ENCODE data around the gene MITF.

Gene MITF

DNA sequence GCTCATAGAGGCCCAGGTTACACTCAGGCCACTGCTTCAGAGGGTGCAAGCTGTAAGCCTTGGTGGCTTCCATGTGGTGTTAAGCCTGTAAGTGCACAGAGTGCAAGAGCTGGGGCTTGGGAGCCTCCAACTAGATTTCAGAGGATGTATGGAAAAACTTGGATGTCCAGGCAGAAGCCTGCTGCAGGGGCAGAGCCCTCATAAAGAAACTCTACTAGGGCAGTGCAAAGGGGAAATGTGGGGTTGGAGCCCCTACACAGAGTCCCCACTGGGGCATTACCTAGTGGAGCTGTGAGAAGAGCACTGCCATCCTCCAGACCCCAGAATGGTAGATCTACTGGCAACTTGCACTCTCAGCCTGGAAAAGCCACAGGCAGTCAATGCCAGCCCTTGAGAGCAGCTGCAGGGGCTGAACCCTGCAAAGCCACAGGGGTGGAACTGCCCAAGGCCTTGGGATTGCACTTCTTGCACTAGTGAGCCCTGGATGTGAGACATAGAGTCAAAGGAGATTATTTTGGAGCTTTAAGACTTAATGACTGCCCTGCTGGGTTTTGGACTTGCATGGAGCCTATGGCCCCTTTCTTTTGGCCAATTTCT lies 14.0 kb downstream of the MITF start:
- peaks cover 8 to 12% of the 10 kb centered on the region in 2 donors for H3K9me3 Mint-ChIP-seq
- no peak for DNase-seq
- H3K27me3 Mint-ChIP-seq, result no peaks in the 10 kb centered on the region
- no peaks in the 10 kb centered on the region for H3K4me1 Mint-ChIP-seq (ENCODE audit: low read depth in 2 of 2)
- no peak overlapping the region for H3K4me3 Mint-ChIP-seq
- no peaks in the 10 kb centered on the region for H3K36me3 Mint-ChIP-seq (ENCODE audit: insufficient read depth)
- H3K27ac Mint-ChIP-seq, result no peak overlapping the region
- ATAC-seq (replicated peaks), result no peak

GRCh38 chr3:69755795-69756194 lies 16.5 kb downstream of the MITF start:
- Mint-ChIP-seq H3K4me1 (ENCODE audit: low read depth in 2 of 2) (no peaks in the 10 kb centered on the region), H3K36me3 (ENCODE audit: insufficient read depth) (no peaks in the 10 kb centered on the region), H3K27me3 (no peaks in the 10 kb centered on the region), H3K4me3 (no peak overlapping the region), H3K9me3 (peaks cover 8 to 12% of the 10 kb centered on the region in 2 donors), H3K27ac (no peak overlapping the region)
- ATAC-seq (replicated peaks) (no peak), DNase-seq (no peak)

GRCh38 chr3:69761896-69762767 lies 22.9 kb downstream of the MITF start:
- no peak overlapping the region for H3K4me3 Mint-ChIP-seq
- ATAC-seq (replicated peaks) (no peak), DNase-seq (no peak)
- H3K4me1 Mint-ChIP-seq (ENCODE audit: low read depth in 2 of 2), result no peaks in the 10 kb centered on the region
- no peaks in the 10 kb centered on the region for H3K36me3 Mint-ChIP-seq (ENCODE audit: insufficient read depth)
- no peak overlapping the region for H3K27ac Mint-ChIP-seq
- H3K27me3 Mint-ChIP-seq, result no peaks in the 10 kb centered on the region
- H3K9me3 Mint-ChIP-seq, result peaks cover 3 to 5% of the 10 kb centered on the region in 2 donors

- no peak overlapping the region for H3K4me3 Mint-ChIP-seq
- DNase-seq (no peak), ATAC-seq (replicated peaks) (no peak)
- no peaks in the 10 kb centered on the region for H3K9me3 Mint-ChIP-seq
- H3K4me1 Mint-ChIP-seq (ENCODE audit: low read depth in 2 of 2), result no peaks in the 10 kb centered on the region
- peaks cover 0 to 5% of the 10 kb centered on the region in 2 donors for H3K27me3 Mint-ChIP-seq
- no peaks in the 10 kb centered on the region for H3K36me3 Mint-ChIP-seq (ENCODE audit: insufficient read depth)
- H3K27ac Mint-ChIP-seq, result no peak overlapping the region
Measured at GRCh38 chr3:69762768-69763229, 23.5 kb downstream of the MITF start.

GRCh38 chr3:69763458-69763857 lies 24.2 kb downstream of the MITF start:
- Mint-ChIP-seq H3K36me3 (ENCODE audit: insufficient read depth) (no peaks in the 10 kb centered on the region), H3K27me3 (peaks cover 0 to 5% of the 10 kb centered on the region in 2 donors), H3K4me1 (ENCODE audit: low read depth in 2 of 2) (no peaks in the 10 kb centered on the region), H3K9me3 (no peaks in the 10 kb centered on the region), H3K4me3 (no peak overlapping the region), H3K27ac (no peak overlapping the region)
- no peak for ATAC-seq (replicated peaks)
- no peak for DNase-seq

- no peaks in the 10 kb centered on the region for H3K4me1 Mint-ChIP-seq (ENCODE audit: low read depth in 2 of 2)
- no peak overlapping the region for H3K4me3 Mint-ChIP-seq
- no peak for ATAC-seq (replicated peaks)
- no peak overlapping the region for H3K27ac Mint-ChIP-seq
- no peaks in the 10 kb centered on the region for H3K36me3 Mint-ChIP-seq (ENCODE audit: insufficient read depth)
- no peaks in the 10 kb centered on the region for H3K9me3 Mint-ChIP-seq
- peaks cover 0 to 5% of the 10 kb centered on the region in 2 donors for H3K27me3 Mint-ChIP-seq
- DNase-seq, result no peak
Measured at GRCh38 chr3:69764121-69764741, 25.0 kb downstream of the MITF start.

DNA sequence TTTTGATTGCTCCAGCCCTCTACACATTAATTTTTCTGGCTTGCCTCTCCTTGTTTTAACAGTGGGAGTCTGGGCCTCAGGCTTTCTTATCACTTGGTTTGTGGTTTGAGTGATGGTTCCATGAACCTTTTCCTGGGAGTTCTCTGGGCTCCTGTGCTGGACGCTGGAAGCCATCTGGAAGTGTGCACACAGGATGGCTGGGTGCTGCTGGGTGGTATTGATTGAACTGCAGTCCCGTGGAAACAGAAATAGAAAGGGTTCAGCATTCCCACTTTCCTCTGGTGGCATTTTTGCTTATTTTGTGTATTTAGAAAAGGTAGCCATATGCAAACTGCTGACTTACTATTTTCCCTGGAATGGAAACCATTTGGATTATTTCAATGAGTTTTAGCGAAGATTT lies 25.6 kb downstream of the MITF start:
- no peak for ATAC-seq (replicated peaks)
- Mint-ChIP-seq H3K9me3 (no peaks in the 10 kb centered on the region), H3K4me1 (ENCODE audit: low read depth in 2 of 2) (no peaks in the 10 kb centered on the region), H3K27ac (no peak overlapping the region), H3K36me3 (ENCODE audit: insufficient read depth) (no peaks in the 10 kb centered on the region), H3K27me3 (peaks cover 0 to 5% of the 10 kb centered on the region in 2 donors), H3K4me3 (no peak overlapping the region)
- no peak for DNase-seq

DNA sequence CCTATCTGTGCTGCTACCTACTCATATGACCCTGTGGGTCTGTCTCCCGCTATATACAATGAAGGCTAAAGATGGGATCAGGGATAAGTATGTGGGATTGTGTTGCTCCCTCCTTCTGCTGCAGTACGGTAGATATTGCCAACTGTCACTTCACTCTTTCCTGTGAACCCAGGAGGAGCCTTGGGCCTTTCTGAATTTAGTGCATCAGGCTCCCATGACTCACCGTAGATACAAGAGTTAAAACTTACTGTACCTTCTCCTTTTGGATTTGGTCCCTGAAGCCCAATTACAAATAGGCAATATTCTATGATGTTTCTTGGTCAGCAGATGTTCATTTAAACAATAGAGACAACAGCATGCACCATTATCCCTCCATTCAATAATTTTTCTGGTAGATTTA lies 27.4 kb downstream of the MITF start:
- no peaks in the 10 kb centered on the region for H3K9me3 Mint-ChIP-seq
- H3K4me3 Mint-ChIP-seq, result no peak overlapping the region
- no peak overlapping the region for H3K27ac Mint-ChIP-seq
- H3K36me3 Mint-ChIP-seq (ENCODE audit: insufficient read depth), result no peaks in the 10 kb centered on the region
- H3K27me3 Mint-ChIP-seq, result peaks cover 0 to 5% of the 10 kb centered on the region in 2 donors
- DNase-seq (no peak), ATAC-seq (replicated peaks) (no peak)
- no peaks in the 10 kb centered on the region for H3K4me1 Mint-ChIP-seq (ENCODE audit: low read depth in 2 of 2)

DNA sequence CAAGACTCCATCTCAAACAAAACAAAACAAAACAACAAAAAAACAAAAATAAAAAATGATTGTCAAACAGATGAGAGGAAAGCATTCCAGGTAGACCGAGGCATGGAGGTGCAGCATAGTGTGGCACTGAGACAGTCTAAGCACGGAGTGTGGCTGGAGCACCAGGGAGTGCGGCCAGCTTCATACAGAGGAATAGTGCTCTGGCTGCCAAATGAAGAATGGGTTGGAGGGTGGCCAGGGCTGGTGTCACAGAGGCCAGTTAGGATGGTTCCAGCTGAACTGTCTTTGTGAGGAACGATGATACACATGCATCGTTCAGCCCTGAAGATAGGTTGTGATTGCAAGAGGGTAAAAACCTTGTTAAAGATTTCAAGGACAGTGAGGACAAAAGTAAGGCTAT lies 28.3 kb downstream of the MITF start:
- Mint-ChIP-seq H3K4me3 (no peak overlapping the region), H3K27me3 (peaks cover 0 to 5% of the 10 kb centered on the region in 2 donors), H3K4me1 (ENCODE audit: low read depth in 2 of 2) (no peaks in the 10 kb centered on the region), H3K36me3 (ENCODE audit: insufficient read depth) (no peaks in the 10 kb centered on the region), H3K9me3 (peaks cover 0 to under 1% of the 10 kb centered on the region in 2 donors), H3K27ac (no peak overlapping the region)
- ATAC-seq (replicated peaks), result no peak
- DNase-seq, result no peak

DNA sequence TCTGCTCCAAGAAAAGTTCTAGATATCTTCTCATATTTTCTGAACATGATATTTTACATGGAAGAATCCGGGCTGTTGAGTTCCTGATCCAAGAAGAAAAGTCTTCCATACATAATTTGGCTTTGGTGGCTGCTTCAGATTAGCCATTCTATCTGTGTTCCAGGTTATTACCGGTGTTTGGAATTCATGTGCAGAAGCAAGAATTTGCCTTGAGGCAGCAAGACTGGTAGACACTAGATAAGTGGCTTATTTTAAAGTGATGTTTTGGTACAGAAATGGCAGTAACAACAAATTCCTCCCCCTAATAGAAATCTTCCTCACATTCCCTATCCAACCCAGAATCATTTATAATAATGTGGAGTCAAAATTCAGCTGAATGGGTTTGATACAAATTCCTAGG lies 29.2 kb downstream of the MITF start:
- peaks cover 0 to 5% of the 10 kb centered on the region in 2 donors for H3K27me3 Mint-ChIP-seq
- H3K27ac Mint-ChIP-seq, result no peak overlapping the region
- H3K9me3 Mint-ChIP-seq, result peaks cover 0 to 7% of the 10 kb centered on the region in 2 donors
- H3K4me1 Mint-ChIP-seq (ENCODE audit: low read depth in 2 of 2), result no peaks in the 10 kb centered on the region
- ATAC-seq (replicated peaks), result no peak
- no peak for DNase-seq
- H3K4me3 Mint-ChIP-seq, result no peak overlapping the region
- H3K36me3 Mint-ChIP-seq (ENCODE audit: insufficient read depth), result no peaks in the 10 kb centered on the region

- DNase-seq (no peak), ATAC-seq (replicated peaks) (no peak)
- Mint-ChIP-seq H3K36me3 (ENCODE audit: insufficient read depth) (no peaks in the 10 kb centered on the region), H3K9me3 (peaks cover 4 to 7% of the 10 kb centered on the region in 2 donors), H3K4me1 (ENCODE audit: low read depth in 2 of 2) (no peaks in the 10 kb centered on the region), H3K4me3 (no peak overlapping the region), H3K27ac (no peak overlapping the region), H3K27me3 (peaks cover 0 to 5% of the 10 kb centered on the region in 2 donors)
Measured at GRCh38 chr3:69770219-69770618, 31.0 kb downstream of the MITF start.

GRCh38 chr3:69770976-69771634 lies 31.8 kb downstream of the MITF start:
- H3K36me3 Mint-ChIP-seq (ENCODE audit: insufficient read depth), result no peaks in the 10 kb centered on the region
- H3K4me1 Mint-ChIP-seq (ENCODE audit: low read depth in 2 of 2), result no peaks in the 10 kb centered on the region
- H3K9me3 Mint-ChIP-seq, result peaks cover 4 to 7% of the 10 kb centered on the region in 2 donors
- ATAC-seq (replicated peaks) (no peak), DNase-seq (no peak)
- no peak overlapping the region for H3K27ac Mint-ChIP-seq
- peaks cover 0 to 5% of the 10 kb centered on the region in 2 donors for H3K27me3 Mint-ChIP-seq
- H3K4me3 Mint-ChIP-seq, result no peak overlapping the region

DNA sequence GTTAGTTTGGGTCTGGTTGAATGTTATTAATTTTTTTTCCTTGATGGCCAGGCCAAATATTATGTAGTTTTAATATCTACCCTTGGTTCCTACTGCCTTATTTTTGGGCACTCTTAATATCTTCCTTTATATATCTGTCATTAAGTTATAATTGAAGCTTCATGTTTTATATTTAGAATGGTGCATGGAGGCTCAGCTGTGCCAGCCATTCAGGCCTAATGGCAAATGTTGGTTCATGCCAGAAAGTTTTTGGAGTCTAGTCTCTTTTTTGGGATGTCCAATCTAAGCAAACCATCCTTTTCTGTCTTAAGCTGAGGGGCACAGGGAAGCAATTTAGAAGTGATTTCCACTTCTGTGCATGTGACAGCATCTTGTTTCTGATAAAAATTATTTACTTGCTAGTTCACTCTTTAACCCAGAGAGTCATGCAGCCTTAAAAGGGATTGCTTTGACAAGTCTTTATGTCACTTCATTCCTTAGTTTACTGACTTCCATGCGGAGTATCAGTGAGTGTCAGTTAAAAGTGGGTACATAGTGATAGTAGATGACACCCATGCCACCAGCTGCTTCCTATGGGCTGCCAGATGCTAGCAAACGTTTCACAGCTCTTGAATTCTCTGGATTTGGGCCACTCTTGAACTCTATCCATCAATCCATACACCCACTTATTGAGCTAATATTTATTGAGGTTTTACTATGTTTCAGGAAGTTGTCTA lies 33.0 kb downstream of the MITF start:
- no peaks in the 10 kb centered on the region for H3K36me3 Mint-ChIP-seq (ENCODE audit: insufficient read depth)
- DNase-seq (no peak), ATAC-seq (replicated peaks) (no peak)
- H3K27ac Mint-ChIP-seq, result no peak overlapping the region
- no peak overlapping the region for H3K4me3 Mint-ChIP-seq
- no peaks in the 10 kb centered on the region for H3K4me1 Mint-ChIP-seq (ENCODE audit: low read depth in 2 of 2)
- H3K9me3 Mint-ChIP-seq, result peaks cover 4 to 7% of the 10 kb centered on the region in 2 donors
- peaks cover 0 to 5% of the 10 kb centered on the region in 2 donors for H3K27me3 Mint-ChIP-seq

Data from effector memory CD8-positive, alpha-beta T cell (primary cell).